A549 (cell line): ENCODE data around the gene STT3B. TPM values are rescaled to one million over a fixed set of nuclear protein-coding genes. Genes with fewer than 3 reads are reported as not detected.

Experiments used
- ATAC-seq, 2 experiments: fragments of 200-7000 bp in 1 of 2; fragments of >200 bp in 1 of 2; cut with Nextera tagmentation in 1 of 2; cut with Tn5 transposase in 1 of 2; 3 replicates each; pipeline versions ENCODE4 v1.8.0 to v1.9.1; 2018 to 2020; ENCODE audit warnings: mild to moderate bottlenecking in 1 of 2, moderate library complexity in 1 of 2
- CTCF ChIA-PET: fragments of 300-600 bp; sonication (Branson Sonifier 250); formaldehyde crosslinking; extraction: SDS; loops from one replicate; lab custom pipeline; 2021; ENCODE audit warnings: antibody characterized with exemption, inconsistent platforms; lab: Yijun Ruan, JAX
- POLR2A ChIA-PET: fragments of 350-600 bp; formaldehyde crosslinking; extraction: SDS; loops from one replicate; lab custom pipeline; 2021; ENCODE audit warnings: antibody characterized with exemption, inconsistent platforms; lab: Yijun Ruan, JAX
- DNase-seq, 2 experiments: peaks; one replicate each; pipeline versions ENCODE4 v3.0.0 to v3.0.0-alpha.2; 2011 to 2016; ENCODE audit warnings: low read depth in 1 of 2, low spot score in 1 of 2
- FAIRE-seq: peaks from 2 replicates; lab custom pipeline; 2011; peaks lifted over from hg19 to GRCh38; lab: Jason Lieb, UNC
- H3K27ac ChIP-seq, 2 experiments: fragments of >200 bp; sonication (Bioruptor Twin); formaldehyde crosslinking; 3 replicates each; pipeline ENCODE4 v1.5.1; 2016 to 2017
- H3K4me1 ChIP-seq: fragments of >200 bp; sonication (Bioruptor Twin); formaldehyde crosslinking; 3 replicates; pipeline ENCODE4 v1.6.1; 2016
- H3K4me2 ChIP-seq: fragments of >200 bp; sonication (Bioruptor Twin); formaldehyde crosslinking; 3 replicates; pipeline ENCODE4 v1.6.1; 2016
- H3K4me3 ChIP-seq: fragments of >200 bp; sonication (Bioruptor Twin); formaldehyde crosslinking; 3 replicates; pipeline ENCODE4 v1.5.1; 2016
- H3K9me3 ChIP-seq: fragments of >200 bp; sonication (Bioruptor Twin); formaldehyde crosslinking; 3 replicates; pipeline ENCODE4 v1.6.1; 2016
- CEBPB ChIP-seq, 2 experiments: fragments of >200 bp in 1 of 2; sonication (Bioruptor Twin) in 1 of 2; formaldehyde crosslinking in 1 of 2; IDR thresholded peaks; 2 replicates each; pipeline ENCODE4 v1.6.1; 2012 to 2016
- CHD2 ChIP-seq: fragments of 150-350 bp; IDR thresholded peaks from 2 replicates; pipeline ENCODE4 v1.6.1; 2014; ENCODE audit warnings: low read length; ENCODE audit not compliant: partially characterized antibody
- CHD4 ChIP-seq: fragments of 200-600 bp; sonication (generic); IDR thresholded peaks from 2 replicates; pipeline ENCODE4 v1.6.1; 2016; ENCODE audit warnings: antibody characterized with exemption, mild to moderate bottlenecking, borderline replicate concordance
- EHF ChIP-seq: fragments of 250-450 bp; sonication (Bioruptor Pico); IDR thresholded peaks from 2 replicates; pipeline ENCODE4 v1.5.0; 2020; ENCODE audit warnings: mild to moderate bottlenecking
- ESRRA ChIP-seq: fragments of 150-350 bp; IDR thresholded peaks from 2 replicates; pipeline ENCODE4 v1.6.1; 2014; ENCODE audit warnings: mild to moderate bottlenecking, low read length, borderline replicate concordance
- FOXS1 ChIP-seq: fragments of 250-450 bp; sonication (Bioruptor Pico); IDR thresholded peaks from 2 replicates; pipeline ENCODE4 v1.5.0; 2020; ENCODE audit warnings: mild to moderate bottlenecking, moderate library complexity
- HDAC2 ChIP-seq: fragments of 200-600 bp; sonication (generic); IDR thresholded peaks from 2 replicates; pipeline ENCODE4 v1.6.1; 2016
- HEYL ChIP-seq: fragments of 250-450 bp; sonication (Bioruptor Pico); IDR thresholded peaks from 2 replicates; pipeline ENCODE4 v1.8.0; 2021; ENCODE audit warnings: mild to moderate bottlenecking, moderate library complexity
- HOXB13 ChIP-seq: fragments of 250-450 bp; sonication (Bioruptor Pico); IDR thresholded peaks from 2 replicates; pipeline ENCODE4 v1.5.0; 2020; ENCODE audit warnings: low read depth, mild to moderate bottlenecking, moderate library complexity
- HOXB5 ChIP-seq: fragments of 250-450 bp; sonication (Bioruptor Pico); IDR thresholded peaks from 2 replicates; pipeline ENCODE4 v1.5.0; 2020; ENCODE audit warnings: mild to moderate bottlenecking, moderate library complexity
- KDM5A ChIP-seq: fragments of 200-600 bp; sonication (generic); IDR thresholded peaks from 2 replicates; pipeline ENCODE4 v1.6.1; 2016; ENCODE audit warnings: antibody characterized with exemption, mild to moderate bottlenecking
- MAZ ChIP-seq: fragments of 150-350 bp; IDR thresholded peaks from 2 replicates; pipeline ENCODE4 v1.6.1; 2014; ENCODE audit warnings: antibody characterized with exemption, low read depth, low read length, borderline replicate concordance
- NPAS2 ChIP-seq: fragments of 250-450 bp; sonication (Bioruptor Pico); IDR thresholded peaks from 2 replicates; pipeline ENCODE4 v1.8.0; 2022; ENCODE audit warnings: mild to moderate bottlenecking, moderate library complexity, borderline replicate concordance
- PHF8 ChIP-seq: fragments of 200-600 bp; sonication (generic); IDR thresholded peaks from 2 replicates; pipeline ENCODE4 v1.6.1; 2016; ENCODE audit warnings: low read depth, mild to moderate bottlenecking, antibody characterized with exemption, moderate library complexity, borderline replicate concordance
- POLR2AphosphoS2 ChIP-seq: conservative IDR thresholded peaks from 2 replicates; pipeline ENCODE4 v1.6.1; 2012; ENCODE audit warnings: low read length, improper control_type of control experiment, inconsistent platforms
- RAD21 ChIP-seq, 2 experiments: fragments of >200 bp in 1 of 2; sonication (Bioruptor Twin) in 1 of 2; formaldehyde crosslinking in 1 of 2; IDR thresholded peaks in 1 of 2; conservative IDR thresholded peaks in 1 of 2; 2 replicates in 1 of 2; 3 replicates in 1 of 2; pipeline ENCODE4 v1.6.1; 2012 to 2018; ENCODE audit warnings: inconsistent platforms in 1 of 2
- RCOR1 ChIP-seq: fragments of 150-350 bp; IDR thresholded peaks from 2 replicates; pipeline ENCODE4 v1.6.1; 2014; ENCODE audit warnings: antibody characterized with exemption, low read length, low read depth
- RFX5 ChIP-seq: fragments of 450-650 bp; IDR thresholded peaks from 2 replicates; pipeline ENCODE4 v1.7.1; 2014; ENCODE audit warnings: antibody characterized with exemption, mild to moderate bottlenecking, moderate library complexity
- ZFP36 ChIP-seq: fragments of 450-650 bp; IDR thresholded peaks from 2 replicates; pipeline ENCODE4 v1.6.1; 2014; ENCODE audit warnings: borderline replicate concordance; ENCODE audit not compliant: partially characterized antibody
- ZNF302 ChIP-seq: fragments of 250-450 bp; sonication (Bioruptor Pico); IDR thresholded peaks from 2 replicates; pipeline ENCODE4 v1.9.0; 2021; ENCODE audit warnings: inconsistent platforms, mild to moderate bottlenecking, moderate library complexity
- ZSCAN20 ChIP-seq: fragments of 250-450 bp; sonication (Bioruptor Pico); IDR thresholded peaks from 2 replicates; pipeline ENCODE4 v1.8.0; 2022; ENCODE audit warnings: mild to moderate bottlenecking, moderate library complexity
- WGBS: methylation state at CpG from one replicate; pipeline ENCODE4 v1.1.6; 2017; ENCODE audit errors: missing lambda C conversion rate; 5-methylcytosine and 5-hydroxymethylcytosine counted together
- polyA plus RNA-seq, 4 experiments: library from polyadenylated mRNA; depleted of rRNA in 3 of 4; stranded (reverse); fragments of >200 nt; fragmentation: RNase III in 1 of 4; extraction: RNeasy Plus Mini Kit Qiagen cat#74134 plus additional on column Dnase treatment in 1 of 4; gene quantifications; 2 replicates in 3 of 4; 3 replicates in 1 of 4; pipeline ENCODE4 v1.2.3, GENCODE V29; 2011 to 2017
- TF ChIP-seq, protein P1 (sequence below): IDR thresholded peaks from 2 replicates; pipeline ENCODE4 v1.6.1; 2012
- TF ChIP-seq, protein P2 (sequence below): fragments of >200 bp; sonication (Bioruptor Twin); formaldehyde crosslinking; IDR thresholded peaks from 2 replicates; pipeline ENCODE4 v1.6.1; 2016
- TF ChIP-seq, protein P3 (sequence below): fragments of 450-650 bp; IDR thresholded peaks from 2 replicates; pipeline ENCODE4 v1.6.1; 2014; ENCODE audit warnings: antibody characterized with exemption

The STT3B gene
- polyA plus RNA-seq, 2 of the 4 experiments (the other 2 are of a cell fraction), result 92.1 to 171 TPM

DNA sequence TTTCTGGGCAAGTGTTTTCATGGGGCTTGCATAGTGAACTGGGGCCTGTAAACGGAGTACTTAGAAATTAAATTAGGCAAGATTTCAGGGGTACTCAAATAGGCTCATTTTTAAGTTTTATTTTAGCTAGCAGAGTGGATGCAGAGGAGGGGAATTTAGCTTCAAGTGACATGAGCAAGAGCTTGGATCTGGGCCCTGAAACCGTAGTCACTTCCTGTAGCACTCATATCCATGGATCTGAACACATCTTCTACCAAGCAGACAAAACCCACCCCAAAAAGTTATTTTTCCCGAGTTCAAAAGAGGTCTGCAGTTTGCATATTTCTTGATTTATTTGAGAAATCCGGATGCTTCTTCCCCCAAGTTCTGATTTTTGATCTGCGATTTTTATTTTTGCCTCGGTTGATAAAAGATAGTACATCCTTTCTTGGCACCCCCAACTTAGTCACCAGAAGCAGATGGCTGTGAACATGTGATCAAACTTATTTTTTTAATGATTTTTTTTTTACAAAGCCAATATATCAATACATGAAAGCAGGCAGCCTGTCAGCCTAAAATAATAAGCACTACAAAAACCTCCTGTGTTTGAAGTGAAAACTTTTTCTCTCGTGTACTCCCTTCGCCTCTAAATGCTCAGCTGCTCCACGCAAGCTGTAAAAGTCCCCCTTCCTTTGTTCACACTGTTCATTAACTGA lies 36.6 kb upstream of the STT3B start (continued):
- TF ChIP-seq, protein P1, sequence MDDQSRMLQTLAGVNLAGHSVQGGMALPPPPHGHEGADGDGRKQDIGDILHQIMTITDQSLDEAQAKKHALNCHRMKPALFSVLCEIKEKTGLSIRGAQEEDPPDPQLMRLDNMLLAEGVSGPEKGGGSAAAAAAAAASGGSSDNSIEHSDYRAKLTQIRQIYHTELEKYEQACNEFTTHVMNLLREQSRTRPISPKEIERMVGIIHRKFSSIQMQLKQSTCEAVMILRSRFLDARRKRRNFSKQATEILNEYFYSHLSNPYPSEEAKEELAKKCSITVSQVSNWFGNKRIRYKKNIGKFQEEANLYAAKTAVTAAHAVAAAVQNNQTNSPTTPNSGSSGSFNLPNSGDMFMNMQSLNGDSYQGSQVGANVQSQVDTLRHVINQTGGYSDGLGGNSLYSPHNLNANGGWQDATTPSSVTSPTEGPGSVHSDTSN, result no peak
- TF ChIP-seq HDAC2 (no peak), RCOR1 (no peak), ZFP36 (no peak), CEBPB (IDR thresholded peaks at IDR 0.05) (no peak)

DNA sequence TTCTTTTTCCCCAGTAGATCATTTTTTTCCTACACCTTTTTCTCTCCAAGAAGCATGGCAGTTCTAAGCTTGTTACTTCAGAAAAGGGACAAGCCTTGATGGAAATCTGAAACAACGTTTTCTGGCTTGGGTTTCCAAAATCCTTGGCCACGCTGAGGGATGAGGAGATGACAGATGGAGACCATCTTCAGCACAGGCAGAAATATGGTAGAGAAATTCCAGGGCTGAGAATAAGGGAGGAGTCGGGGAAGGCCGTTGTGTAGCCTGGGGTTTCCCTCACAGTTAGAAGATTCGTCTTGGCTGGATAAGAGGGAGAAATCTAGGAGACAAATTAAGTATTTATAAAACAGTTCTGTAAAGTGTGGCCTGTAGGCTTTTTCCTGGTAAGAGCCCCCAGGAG lies 33.9 kb upstream of the STT3B start:
- POLR2A ChIA-PET, result no interaction called here
- 38% methylated on average over 5 of the region's 5 CpGs for WGBS
- no peaks in the 10 kb centered on the region for H3K4me1 ChIP-seq
- no peak overlapping the region for H3K4me3 ChIP-seq
- no peak for TF ChIP-seq HOXB13 (CRISPR knock-in tag)
- no peak for TF ChIP-seq KDM5A
- no peak for TF ChIP-seq ZNF302 (CRISPR knock-in tag)
- no peak for TF ChIP-seq ZFP36
- TF ChIP-seq HOXB5 (CRISPR knock-in tag), result no peak
- TF ChIP-seq FOXS1 (CRISPR knock-in tag), result no peak
- no peak for TF ChIP-seq EHF (CRISPR knock-in tag)
- no peak for TF ChIP-seq CHD4
- no peak for TF ChIP-seq ESRRA
- TF ChIP-seq, protein P2, sequence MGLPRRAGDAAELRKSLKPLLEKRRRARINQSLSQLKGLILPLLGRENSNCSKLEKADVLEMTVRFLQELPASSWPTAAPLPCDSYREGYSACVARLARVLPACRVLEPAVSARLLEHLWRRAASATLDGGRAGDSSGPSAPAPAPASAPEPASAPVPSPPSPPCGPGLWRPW, result no peak
- TF ChIP-seq ZSCAN20, result no peak
- TF ChIP-seq, protein P3, sequence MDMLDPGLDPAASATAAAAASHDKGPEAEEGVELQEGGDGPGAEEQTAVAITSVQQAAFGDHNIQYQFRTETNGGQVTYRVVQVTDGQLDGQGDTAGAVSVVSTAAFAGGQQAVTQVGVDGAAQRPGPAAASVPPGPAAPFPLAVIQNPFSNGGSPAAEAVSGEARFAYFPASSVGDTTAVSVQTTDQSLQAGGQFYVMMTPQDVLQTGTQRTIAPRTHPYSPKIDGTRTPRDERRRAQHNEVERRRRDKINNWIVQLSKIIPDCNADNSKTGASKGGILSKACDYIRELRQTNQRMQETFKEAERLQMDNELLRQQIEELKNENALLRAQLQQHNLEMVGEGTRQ, result no peak
- TF ChIP-seq MAZ, result no peak
- TF ChIP-seq CHD2, result no peak
- TF ChIP-seq NPAS2 (CRISPR knock-in tag), result no peak
- TF ChIP-seq POLR2AphosphoS2, result no peak
- no peak for TF ChIP-seq RAD21 (conservative IDR thresholded peaks at IDR 0.05 in 1 of 2, IDR thresholded peaks at IDR 0.05 in 1 of 2)
- TF ChIP-seq PHF8, result no peak
- TF ChIP-seq, all 56 proteins: peak for 0
- H3K27ac ChIP-seq, result no peak overlapping the region
- CTCF ChIA-PET, result no interaction called here
- H3K9me3 ChIP-seq, result no peaks in the 10 kb centered on the region
- ATAC-seq (no peak), FAIRE-seq (no peak), DNase-seq (no peak)
- no peak overlapping the region for H3K4me2 ChIP-seq

DNA sequence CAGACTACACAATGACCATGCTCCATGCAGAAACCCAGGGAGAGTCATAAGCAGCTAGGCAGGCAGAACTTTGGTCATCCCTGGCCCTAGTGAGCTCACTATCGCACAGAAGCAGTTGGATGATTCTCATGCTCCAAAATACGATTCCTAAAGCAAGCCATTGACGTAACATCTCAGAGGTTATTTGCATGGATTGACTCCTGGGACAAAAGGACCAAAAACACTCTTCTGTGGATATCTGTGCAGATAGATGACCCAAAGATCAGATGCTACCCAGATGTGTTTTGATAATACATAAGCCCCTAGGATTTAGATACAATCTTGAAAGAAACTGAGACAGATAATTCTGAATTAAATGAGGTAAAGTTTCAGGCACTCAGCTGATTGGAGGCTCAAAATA lies 33.4 kb upstream of the STT3B start:
- no peak for TF ChIP-seq RFX5
- TF ChIP-seq HEYL (CRISPR knock-in tag), result no peak
- no peak for TF ChIP-seq ZFP36
- TF ChIP-seq MAZ, result no peak
- TF ChIP-seq ZNF302 (CRISPR knock-in tag), result no peak
- TF ChIP-seq, all 56 proteins: peak for 0
- no peaks in the 10 kb centered on the region for H3K9me3 ChIP-seq
- WGBS, result 69% methylated on average over 3 of the region's 3 CpGs
- H3K4me3 ChIP-seq, result no peak overlapping the region
- H3K4me2 ChIP-seq, result no peak overlapping the region
- CTCF ChIA-PET, result no interaction called here
- H3K4me1 ChIP-seq, result no peaks in the 10 kb centered on the region
- FAIRE-seq, result no peak
- ATAC-seq, result no peak
- no peak for DNase-seq
- POLR2A ChIA-PET, result no interaction called here
- H3K27ac ChIP-seq, result no peak overlapping the region
